Central memory CD4-positive, alpha-beta T cell (primary cell): Measurements from ENCODE around the gene SRRM2.

ENCODE experiments used
- DNase-seq: peaks from one replicate; pipeline ENCODE4 v3.0.0; 2022

The SRRM2 gene

DNA sequence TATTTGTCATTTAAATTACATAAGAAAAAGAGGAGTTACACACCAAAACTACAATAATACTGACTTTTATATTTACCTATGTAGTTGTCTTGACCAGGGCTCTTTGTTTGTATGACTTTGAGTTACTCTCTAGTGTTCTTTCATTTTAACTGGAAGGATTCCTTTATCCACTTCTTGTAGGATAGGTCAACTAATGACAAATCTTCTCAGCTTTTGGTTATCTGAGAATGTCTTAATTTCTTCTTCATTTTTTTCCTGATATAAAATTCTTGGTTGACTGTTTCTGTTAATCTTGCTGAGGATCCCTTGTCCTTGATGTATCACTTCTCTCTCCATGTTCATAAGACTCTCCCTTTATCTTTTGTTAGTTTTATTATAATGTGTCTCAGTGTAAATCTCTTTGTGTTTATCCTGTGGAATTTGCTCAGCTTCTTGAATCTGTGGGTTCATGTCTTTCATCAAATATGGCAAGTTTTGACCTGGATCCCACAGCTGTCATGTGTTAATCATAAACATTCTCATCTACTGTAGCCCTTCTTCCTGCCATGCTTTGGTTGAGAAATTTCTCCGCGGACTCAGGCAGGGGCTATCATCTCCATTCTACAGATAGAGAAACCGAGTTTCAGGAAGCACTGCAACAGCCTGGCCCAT, 51.2 kb downstream of the SRRM2 start:
- no peak for DNase-seq

DNA sequence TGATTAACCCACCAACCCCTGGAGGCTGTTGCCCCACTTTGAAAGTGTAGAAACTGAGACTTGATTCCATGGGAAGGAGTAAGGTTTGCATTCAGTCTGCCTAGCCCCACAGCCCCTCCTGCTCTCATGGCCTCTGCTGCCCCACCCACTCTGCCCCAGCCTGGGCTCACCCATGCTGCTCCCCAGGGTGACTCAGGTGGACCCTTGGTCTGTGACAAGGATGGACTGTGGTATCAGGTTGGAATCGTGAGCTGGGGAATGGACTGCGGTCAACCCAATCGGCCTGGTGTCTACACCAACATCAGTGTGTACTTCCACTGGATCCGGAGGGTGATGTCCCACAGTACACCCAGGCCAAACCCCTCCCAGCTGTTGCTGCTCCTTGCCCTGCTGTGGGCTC, 52.3 kb downstream of the SRRM2 start:
- no peak for DNase-seq

DNA sequence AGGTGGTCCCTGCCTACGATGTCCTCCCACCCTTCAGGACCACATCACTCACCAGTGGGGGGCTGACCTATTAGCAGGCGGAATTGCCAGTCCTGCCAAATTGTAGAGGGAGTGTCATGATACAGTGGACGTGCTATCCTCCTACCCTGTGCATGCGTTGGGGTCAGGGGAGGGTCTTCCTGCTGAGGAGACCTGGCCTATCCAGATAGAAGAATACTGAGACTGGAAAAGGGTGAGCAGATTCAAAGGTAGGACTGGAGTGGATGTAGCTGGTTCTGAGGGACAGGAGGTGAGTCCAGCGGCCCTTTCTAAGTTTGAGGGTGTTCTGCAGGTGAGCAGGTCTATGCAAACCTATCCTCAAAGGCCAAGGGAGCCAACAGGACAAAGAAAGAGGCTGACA, 53.8 kb downstream of the SRRM2 start:
- no peak for DNase-seq

DNA sequence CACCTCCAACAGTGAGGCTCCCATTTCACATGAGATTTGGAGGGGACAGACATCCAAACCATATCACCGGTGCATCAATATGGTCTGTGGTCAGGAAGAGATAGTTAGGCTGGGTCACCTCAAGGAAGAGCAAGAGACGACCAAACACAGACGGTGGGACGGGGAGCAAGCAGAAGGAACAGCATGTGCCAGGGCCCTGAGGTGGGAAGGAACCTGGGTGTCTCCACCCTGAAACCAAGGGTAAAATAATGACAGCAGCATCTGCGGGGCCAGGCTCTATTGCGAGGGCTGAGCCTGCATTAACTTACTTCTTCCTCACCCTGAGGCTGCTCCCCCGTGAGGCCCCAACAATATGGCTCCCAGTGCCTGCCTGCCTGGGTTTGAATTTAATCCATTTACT, 55.7 kb downstream of the SRRM2 start:
- no peak for DNase-seq

DNA sequence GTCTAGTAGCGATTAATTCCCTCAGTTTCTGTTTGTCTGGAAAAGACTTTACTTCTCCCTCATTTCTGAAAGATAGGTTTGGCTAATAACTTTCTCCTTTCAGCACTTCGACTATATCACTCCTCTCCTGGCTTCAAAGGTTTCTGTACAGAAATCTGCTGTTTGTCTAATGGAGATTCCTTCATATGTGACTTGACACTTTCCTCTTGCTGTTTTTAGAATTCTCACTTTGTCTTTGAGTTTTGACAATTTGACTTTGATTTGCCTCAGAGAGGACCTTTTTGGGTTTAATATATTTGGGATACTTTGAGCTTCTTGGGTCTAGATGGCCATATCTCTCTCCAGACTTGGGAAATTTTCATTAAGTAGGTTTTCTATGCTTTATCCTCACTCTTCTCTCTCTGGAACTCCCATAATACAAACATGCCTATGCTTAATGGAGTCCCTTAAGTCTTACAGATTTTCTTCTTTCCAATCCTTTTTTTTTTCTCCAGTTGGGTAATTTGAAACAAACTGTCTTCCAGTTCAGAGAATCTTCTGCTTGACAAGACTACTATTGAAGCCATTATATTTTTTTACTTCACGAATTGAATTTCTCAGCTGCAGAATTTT, 56.8 kb downstream of the SRRM2 start:
- DNase-seq = no peak

DNA sequence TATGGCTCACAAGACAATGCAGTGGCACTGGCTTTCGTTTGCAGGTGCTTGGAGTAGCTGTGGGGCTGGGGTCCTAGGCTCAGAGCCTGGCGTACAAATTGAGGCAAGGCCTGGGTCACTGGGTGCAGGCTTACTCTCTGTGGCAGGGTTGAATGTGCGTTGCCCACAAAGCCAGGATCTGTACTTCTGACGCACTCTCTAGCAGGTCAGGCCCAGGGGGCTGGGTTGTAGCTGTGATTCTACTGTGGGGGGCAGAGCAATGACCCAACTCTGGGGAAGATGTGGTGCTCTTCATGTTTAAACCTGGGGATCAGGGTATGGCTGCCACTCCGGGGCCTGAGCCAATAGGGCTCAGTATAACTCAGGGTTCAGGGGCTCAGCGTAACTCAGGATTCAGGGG, 58.2 kb downstream of the SRRM2 start:
- no peak for DNase-seq

DNA sequence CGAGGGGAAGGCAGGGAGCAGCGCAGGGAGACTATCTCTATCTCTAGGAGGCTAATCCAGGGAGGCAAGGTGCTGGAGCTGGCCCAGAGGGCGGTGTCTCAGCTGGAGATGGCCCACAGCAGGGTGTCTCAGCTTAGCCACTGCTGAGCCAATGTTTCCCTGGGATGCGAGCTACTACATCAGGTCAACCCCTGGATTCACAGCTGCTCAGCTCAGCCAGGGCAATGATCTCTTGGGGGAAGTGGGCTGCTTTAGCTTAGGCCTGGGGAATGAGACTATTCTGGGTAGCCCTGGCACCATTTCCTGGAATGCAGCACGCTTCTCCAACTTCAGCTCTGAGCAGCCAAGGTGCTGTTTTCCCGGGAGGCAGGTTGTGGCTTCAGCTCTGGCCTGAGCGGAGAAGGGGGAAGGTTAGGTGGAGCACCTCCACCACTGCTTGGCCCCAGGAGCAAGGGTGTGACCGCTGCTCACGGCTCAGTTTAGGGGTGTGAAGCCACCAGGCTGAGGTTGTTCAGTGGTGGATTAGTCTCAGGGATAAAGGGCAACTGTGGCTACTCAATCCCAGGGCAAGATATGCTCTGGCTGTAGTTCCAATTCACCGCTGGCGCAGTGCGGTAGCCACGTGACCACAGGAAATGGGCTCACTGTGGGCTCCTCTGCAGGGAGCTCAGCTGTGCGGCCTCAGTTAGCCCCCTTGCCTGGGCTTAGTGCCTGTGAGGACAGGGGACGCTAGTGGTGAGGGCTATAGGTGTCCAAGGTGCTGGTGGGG, 59.4 kb downstream of the SRRM2 start:
- DNase-seq = no peak

DNA sequence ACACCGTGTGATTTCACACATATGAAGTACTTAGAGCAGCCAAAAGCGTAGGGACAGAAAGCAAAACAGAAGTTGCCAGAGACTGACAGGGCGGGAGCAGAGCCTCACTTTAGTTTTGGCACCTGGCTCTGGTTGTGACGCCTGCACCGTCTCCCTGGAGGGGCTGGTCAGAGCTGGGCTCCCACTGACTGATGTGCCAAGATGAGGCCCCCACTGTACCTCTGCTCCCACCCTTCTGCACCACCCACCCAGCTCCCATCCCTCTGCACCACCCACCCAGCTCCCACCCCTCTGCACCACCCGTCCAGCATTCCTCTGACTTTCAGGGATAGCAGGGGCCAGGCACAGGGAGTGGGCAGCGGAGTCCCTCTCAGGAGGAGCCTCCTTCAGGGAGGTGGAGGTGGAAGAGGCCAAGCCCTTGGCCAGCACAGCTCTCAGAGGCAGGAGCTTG, 61.4 kb downstream of the SRRM2 start:
- DNase-seq = no peak

DNA sequence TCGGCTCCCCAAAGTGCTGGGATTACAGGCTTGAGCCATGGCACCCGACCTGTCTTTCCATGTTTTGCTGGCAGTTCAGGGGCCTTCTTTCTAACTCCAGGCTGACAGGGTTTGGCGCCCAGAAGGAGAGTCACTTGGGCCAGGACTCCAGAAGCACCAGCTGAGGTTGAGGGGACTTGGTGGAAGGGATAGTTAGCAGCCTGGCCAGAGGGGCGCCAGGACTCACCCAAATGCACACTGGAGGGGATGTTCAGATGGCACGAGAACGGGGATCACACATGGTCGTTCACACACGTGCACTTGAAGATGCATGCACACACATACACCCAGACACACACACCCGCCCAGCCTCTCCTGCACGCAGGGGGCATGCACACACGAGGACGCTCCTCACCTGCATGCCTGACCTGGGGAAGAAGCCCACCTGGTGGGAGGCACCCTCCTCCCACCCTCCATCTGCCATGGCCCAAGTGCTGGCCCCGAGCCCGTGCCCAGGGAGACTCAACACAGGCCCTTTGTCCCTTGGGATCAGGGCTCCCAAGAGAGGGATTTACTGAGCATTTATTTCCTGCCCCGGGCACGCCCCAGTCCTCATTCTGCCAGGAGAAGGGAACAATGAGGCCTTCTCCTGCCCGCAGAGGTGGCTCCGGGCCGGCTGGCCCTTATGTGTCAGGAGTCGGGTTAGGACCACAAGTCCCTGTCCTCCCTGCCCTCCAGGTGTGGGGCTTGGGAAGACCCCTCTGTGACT, 62.3 kb downstream of the SRRM2 start:
- no peak for DNase-seq

DNA sequence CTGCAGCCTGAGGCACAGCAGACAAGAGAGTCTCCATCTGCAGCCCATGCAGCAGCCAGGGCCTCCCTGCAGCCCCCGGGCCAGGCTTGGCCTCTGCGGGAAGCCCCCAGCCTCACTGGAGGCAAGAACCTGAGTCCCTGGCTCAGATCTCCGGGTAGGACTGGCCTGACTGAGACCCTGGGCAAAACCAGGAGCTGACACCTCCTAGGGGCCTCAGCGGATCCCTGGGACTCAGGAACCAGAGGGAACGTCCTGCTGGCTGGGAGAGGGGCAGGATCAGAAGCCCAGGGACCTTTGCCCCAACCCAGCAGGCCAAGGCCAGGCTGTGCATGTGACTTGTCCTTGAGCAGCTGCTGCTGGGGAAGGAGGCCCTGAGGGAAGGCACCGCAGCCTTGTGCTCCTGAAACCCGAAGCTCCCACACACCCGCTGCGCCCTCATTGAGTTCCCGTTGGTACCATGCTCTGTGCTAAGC, 62.9 kb downstream of the SRRM2 start:
- no peak for DNase-seq

DNA sequence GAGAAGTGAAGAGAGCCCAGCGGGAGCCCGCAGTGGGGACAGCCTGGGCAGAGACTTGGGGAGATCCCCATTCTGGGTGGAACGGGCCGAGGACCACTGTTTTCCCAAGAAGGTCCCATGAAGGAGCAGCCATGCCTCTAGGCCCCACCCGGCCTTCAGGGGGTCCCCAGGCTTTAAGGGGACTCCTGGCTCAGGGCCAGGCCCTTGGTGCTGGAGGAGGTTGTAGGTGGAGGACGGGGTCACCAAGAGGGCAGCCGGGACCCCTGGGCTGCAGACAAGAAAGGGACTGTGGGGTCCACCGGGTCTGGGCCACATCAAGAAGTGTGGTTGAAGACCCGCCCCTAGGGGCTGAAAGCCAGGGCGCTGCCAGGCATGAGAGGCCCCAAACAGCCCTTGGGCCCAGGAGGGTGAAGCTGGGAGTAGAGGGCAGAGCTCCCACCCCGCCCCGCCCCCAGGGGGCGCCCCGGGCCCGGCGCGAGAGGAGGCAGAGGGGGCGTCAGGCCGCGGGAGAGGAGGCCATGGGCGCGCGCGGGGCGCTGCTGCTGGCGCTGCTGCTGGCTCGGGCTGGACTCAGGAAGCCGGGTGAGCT, 64.4 kb downstream of the SRRM2 start, which contains the start of gene PRSS21:
TSS of gene PRSS21 (plus strand) at position 487 of the 589 bp plus-strand sequence. CDS start at position 519, 32 bp downstream.
- DNase-seq = peak; percentile 37

DNA sequence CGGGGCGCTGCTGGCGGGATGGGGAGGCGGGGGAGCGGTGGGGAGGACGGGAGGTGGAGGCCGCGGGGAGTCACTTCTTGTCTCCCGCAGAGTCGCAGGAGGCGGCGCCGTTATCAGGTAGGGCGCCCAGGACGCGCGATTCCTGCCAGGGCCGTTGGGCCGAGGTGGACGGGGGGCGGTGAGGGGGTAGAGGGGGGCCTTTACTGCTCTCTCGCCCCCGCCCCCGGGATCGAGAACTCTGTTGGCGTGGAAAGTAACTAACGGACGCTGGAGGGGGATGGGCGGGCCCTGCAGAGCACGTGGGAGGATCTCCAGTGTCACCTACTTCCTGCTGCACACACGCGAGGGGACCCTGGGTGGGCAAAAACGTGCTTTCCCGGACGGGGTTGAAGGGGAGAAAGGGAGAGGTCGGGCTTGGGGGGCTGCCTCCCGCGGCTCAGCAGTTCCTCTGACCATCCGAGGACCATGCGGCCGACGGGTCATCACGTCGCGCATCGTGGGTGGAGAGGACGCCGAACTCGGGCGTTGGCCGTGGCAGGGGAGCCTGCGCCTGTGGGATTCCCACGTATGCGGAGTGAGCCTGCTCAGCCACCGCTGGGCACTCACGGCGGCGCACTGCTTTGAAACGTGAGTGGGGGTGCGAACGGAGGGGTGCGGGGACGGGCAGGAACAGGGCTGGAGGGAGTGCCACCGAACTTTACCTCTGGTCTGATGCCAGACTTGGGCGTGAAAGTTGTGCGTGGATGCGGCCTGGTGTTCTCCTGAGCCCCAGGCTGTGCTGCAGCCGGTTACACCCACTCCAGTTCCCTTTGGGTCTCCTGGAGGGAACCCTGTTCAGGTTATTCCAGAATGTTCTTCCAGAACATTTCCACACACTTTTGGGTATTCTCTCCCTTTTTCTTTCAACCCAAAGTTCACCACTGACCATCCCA, 65.2 kb downstream of the SRRM2 start:
- DNase-seq = no peak

DNA sequence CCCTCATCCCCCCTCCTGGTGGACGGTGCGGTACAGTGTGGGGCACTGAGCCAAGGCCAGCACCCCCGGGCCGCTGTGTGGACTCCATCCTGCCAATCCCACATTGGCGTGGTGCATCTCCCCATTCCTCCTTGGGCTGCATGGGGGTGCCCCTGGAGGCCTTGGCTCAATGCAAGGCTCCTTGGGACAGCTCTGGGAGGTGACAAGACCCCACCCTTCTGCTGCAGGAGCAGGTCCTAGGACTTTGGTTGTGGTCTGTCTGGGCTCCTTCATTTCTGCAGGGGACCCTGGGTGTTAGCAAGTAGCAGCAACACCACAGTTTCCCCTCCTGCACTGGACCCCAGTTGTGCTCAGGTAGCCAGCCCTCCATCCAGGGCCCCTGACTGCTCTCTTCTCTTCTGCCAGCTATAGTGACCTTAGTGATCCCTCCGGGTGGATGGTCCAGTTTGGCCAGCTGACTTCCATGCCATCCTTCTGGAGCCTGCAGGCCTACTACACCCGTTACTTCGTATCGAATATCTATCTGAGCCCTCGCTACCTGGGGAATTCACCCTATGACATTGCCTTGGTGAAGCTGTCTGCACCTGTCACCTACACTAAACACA, 65.9 kb downstream of the SRRM2 start:
- no peak for DNase-seq

DNA sequence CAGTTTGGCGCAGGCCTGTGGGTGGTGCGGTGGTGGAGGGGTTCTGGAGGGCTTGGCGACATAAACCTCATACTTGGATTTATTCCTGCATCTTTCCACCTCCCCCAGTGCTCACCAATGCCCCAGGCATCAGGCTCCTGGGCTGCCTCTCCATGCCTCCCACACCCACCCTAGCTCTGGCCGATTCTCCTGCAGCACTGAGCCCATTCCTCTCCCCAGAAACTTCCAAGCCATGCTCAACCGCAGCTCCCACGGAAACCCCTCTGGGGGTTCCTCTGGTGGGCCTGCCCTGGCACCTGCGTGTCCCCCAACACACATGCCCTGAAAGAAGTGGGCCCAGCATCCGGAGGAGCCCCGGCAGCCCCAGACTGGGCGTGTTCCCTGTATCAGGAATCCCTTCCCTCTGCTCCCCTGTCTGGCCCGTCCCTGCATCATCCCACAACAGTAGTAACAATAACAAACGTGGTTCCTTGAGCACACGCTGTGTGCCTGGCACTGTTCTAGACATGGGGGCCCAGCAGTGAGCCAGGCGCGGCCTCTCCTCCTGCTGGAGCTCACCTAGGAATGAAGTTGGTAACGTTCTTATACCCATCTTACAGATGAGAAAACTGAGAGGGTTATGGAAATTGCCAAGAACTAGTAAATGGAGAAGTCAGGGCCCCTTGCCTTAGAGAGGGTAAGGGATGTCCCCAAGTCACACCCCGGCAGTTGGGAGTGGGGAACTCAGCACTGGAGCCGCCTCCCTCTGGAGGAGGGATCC, 66.9 kb downstream of the SRRM2 start:
- no peak for DNase-seq

DNA sequence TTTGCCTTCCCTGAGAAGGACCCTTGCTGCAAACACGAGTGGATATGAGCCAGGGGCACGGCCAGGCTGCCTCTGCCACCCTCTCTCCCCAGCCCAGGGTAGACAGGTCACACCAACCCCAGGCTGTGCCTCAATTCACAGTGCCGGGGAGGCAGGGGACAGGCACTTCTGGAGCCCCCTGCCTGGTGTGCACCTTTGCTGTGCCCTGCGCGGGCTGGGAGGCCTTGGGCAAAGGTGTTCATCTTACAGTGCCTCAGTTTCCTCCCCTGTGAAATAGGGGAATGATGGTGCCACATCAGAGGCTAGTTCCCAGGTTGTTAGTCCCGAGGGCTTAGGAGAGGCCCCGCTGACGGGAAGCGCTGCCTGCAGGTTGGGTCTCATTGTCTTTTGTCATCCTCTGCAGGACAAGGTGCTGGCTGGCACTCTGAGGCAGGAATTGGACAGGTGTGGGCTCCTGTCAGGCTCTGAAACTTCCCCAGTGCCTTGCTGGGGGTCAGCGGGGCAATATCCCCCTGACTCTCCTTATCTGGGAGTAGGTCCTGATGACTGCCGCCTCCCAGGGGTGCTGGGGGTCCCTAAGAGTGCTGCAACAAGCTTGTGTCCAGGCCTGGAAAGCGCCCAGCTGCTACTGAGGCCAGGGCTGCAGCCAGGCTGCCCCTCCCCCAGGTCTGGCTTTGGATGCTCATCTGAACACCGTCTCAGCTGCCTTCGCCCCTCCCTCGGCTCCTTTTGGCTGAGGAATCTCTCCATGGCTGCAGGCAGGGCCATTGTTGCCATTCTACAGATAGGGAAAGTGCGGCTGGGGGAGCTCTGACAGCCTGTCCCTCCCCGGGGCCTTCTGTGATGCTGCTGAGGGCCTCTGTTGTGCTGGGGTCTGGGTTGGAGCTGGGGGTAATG, 67.7 kb downstream of the SRRM2 start:
- no peak for DNase-seq
